WI38 (cell line): ENCODE measurements around the gene NLGN1.

Source experiments
- H3K4me3 ChIP-seq: 2 replicates; pipeline ENCODE4 v1.5.1; 2011; ENCODE audit warnings: low read depth, mild to moderate bottlenecking, control low read depth, low read length
- CTCF ChIP-seq: IDR thresholded peaks from 2 replicates; pipeline ENCODE4 v1.5.1; 2012; ENCODE audit warnings: low read depth, mild to moderate bottlenecking, control low read depth, low read length

NLGN1 gene

GRCh38 chr3:173690542-173691180 is 293.1 kb downstream of the NLGN1 start:
- no peak overlapping the region for H3K4me3 ChIP-seq
- no peak for TF ChIP-seq CTCF

- no peak for TF ChIP-seq CTCF
- H3K4me3 ChIP-seq = no peak overlapping the region
Observed at GRCh38 chr3:173699353-173699752, 301.8 kb downstream of the NLGN1 start.

- TF ChIP-seq CTCF = no peak
- H3K4me3 ChIP-seq = no peak overlapping the region
Observed at GRCh38 chr3:173700336-173700735, 302.8 kb downstream of the NLGN1 start.

GRCh38 chr3:173702561-173702960 is 305.0 kb downstream of the NLGN1 start:
- no peak overlapping the region for H3K4me3 ChIP-seq
- TF ChIP-seq CTCF = no peak

- no peak for TF ChIP-seq CTCF
- no peak overlapping the region for H3K4me3 ChIP-seq
Observed at GRCh38 chr3:173703771-173704170, 306.2 kb downstream of the NLGN1 start.

GRCh38 chr3:173706630-173707029 is 309.1 kb downstream of the NLGN1 start:
- TF ChIP-seq CTCF = no peak
- H3K4me3 ChIP-seq = no peak overlapping the region

- no peak overlapping the region for H3K4me3 ChIP-seq
Observed at GRCh38 chr3:173708191-173708590, 310.6 kb downstream of the NLGN1 start.

More at GRCh38 chr3:173708191-173708590, 310.6 kb downstream of the NLGN1 start:
- no peak for TF ChIP-seq CTCF
